HG02852 (cell line): ENCODE results near the gene MAGEA9B.
"Not testable (repeated sequence)": the region's sequence is repeated elsewhere in the genome, so short reads cannot be mapped to it uniquely, and the experiment has no call there.

Experiments
- ATAC-seq: cut with Tn5 transposase; IDR thresholded peaks from one replicate; pipeline ENCODE4 v1.9.1; 2021; ENCODE audit warnings: mild to moderate bottlenecking, moderate library complexity; ENCODE audit not compliant: unreplicated experiment

The MAGEA9B gene

GRCh38 chrX:149572743-149573142, 14.5 kb downstream of the MAGEA9B start:
- ATAC-seq: no peak

- no peak for ATAC-seq
Observed at GRCh38 chrX:149571770-149572169, 15.5 kb downstream of the MAGEA9B start.

- ATAC-seq: no peak
Observed at GRCh38 chrX:149570668-149571067, 16.6 kb downstream of the MAGEA9B start.

- ATAC-seq: no peak
Observed at GRCh38 chrX:149569770-149570169, 17.5 kb downstream of the MAGEA9B start.

GRCh38 chrX:149568701-149569296, 18.5 kb downstream of the MAGEA9B start:
- no peak for ATAC-seq

GRCh38 chrX:149567621-149568417, 19.4 kb downstream of the MAGEA9B start:
- no peak for ATAC-seq

- no peak for ATAC-seq
Observed at GRCh38 chrX:149563359-149563758, 23.9 kb downstream of the MAGEA9B start.

GRCh38 chrX:149555251-149555650, 32.0 kb downstream of the MAGEA9B start:
- ATAC-seq: not testable (repeated sequence)

GRCh38 chrX:149551939-149552248, 35.4 kb downstream of the MAGEA9B start:
- ATAC-seq: not testable (repeated sequence)

- peak; percentile 52 for ATAC-seq
Observed at GRCh38 chrX:149551245-149551938, 35.9 kb downstream of the MAGEA9B start.

GRCh38 chrX:149550454-149550853, 36.8 kb downstream of the MAGEA9B start:
- not testable (repeated sequence) for ATAC-seq

GRCh38 chrX:149549701-149550100, 37.6 kb downstream of the MAGEA9B start, which contains the start of gene HSFX3:
HSFX3 (minus strand) TSS chrX:149549924; CDS start chrX:149549852, 72 bp downstream.
- ATAC-seq: not testable (repeated sequence)

GRCh38 chrX:149547782-149548181, 39.5 kb downstream of the MAGEA9B start:
- ATAC-seq: not testable (repeated sequence)

GRCh38 chrX:149546962-149547361, 40.3 kb downstream of the MAGEA9B start:
- ATAC-seq: not testable (repeated sequence)

GRCh38 chrX:149545545-149546543, 41.4 kb downstream of the MAGEA9B start:
- not testable (repeated sequence) for ATAC-seq

- ATAC-seq: no peak
Observed at GRCh38 chrX:149541521-149542047, 45.7 kb downstream of the MAGEA9B start.

- ATAC-seq: peak; percentile 77
Observed at GRCh38 chrX:149540621-149541520, 46.4 kb downstream of the MAGEA9B start, which contains the start of gene EOLA1. EOLA1 (plus strand) TSS chrX:149541012; CDS start chrX:149545631, 4,619 bp downstream.

GRCh38 chrX:149540131-149540620, 47.1 kb downstream of the MAGEA9B start:
- peak; percentile 4 for ATAC-seq
